Activated CD8-positive, alpha-beta memory T cell treated with anti-CD3 and anti-CD28 coated beads for 4 hours (primary cell): ENCODE measurements around the gene NHSL2.

Source experiments
- DNase-seq, 2 donors: peaks; one replicate each; pipeline ENCODE4 v3.0.0-alpha.2; 2020; ENCODE audit warnings: low read depth in 2 of 2

Gene NHSL2

GRCh38 chrX:71990518-71990917 is 79.9 kb downstream of the NHSL2 start:
- no peak for DNase-seq

- no peak for DNase-seq
These were observed 80.5 kb downstream of the NHSL2 start for GRCh38 chrX:71991164-71991563.

- peak; percentile 24 to 30 for DNase-seq
These were observed 82.1 kb downstream of the NHSL2 start for GRCh38 chrX:71992711-71993110.

- no peak for DNase-seq
These were observed 82.7 kb downstream of the NHSL2 start for GRCh38 chrX:71993371-71993770.

GRCh38 chrX:71994601-71995000 is 84.0 kb downstream of the NHSL2 start:
- DNase-seq, result no peak

- DNase-seq, result no peak
These were observed 84.5 kb downstream of the NHSL2 start for GRCh38 chrX:71995122-71995521.

GRCh38 chrX:71996136-71996535 is 85.5 kb downstream of the NHSL2 start:
- DNase-seq, result no peak

- DNase-seq, result no peak
These were observed 86.2 kb downstream of the NHSL2 start for GRCh38 chrX:71996826-71997225.

- no peak for DNase-seq
These were observed 86.7 kb downstream of the NHSL2 start for GRCh38 chrX:71997320-71997719.

- no peak for DNase-seq
These were observed 88.3 kb downstream of the NHSL2 start for GRCh38 chrX:71998836-71999509.

- DNase-seq, result no peak
These were observed 88.9 kb downstream of the NHSL2 start for GRCh38 chrX:71999535-71999934.

- DNase-seq, result no peak
These were observed 90.8 kb downstream of the NHSL2 start for GRCh38 chrX:72001471-72001870.

GRCh38 chrX:72001906-72002305 is 91.3 kb downstream of the NHSL2 start:
- DNase-seq, result no peak

- DNase-seq, result no peak
These were observed 92.2 kb downstream of the NHSL2 start for GRCh38 chrX:72002875-72003274.

GRCh38 chrX:72003811-72004750 is 93.4 kb downstream of the NHSL2 start:
- no peak for DNase-seq

- no peak for DNase-seq
These were observed 94.4 kb downstream of the NHSL2 start for GRCh38 chrX:72005046-72005445.

GRCh38 chrX:72006461-72006860 is 95.8 kb downstream of the NHSL2 start:
- no peak for DNase-seq

GRCh38 chrX:72009731-72010130 is 99.1 kb downstream of the NHSL2 start:
- no peak for DNase-seq

- no peak for DNase-seq
These were observed 101.1 kb downstream of the NHSL2 start for GRCh38 chrX:72011734-72012133.

- DNase-seq, result no peak
These were observed 104.7 kb downstream of the NHSL2 start for GRCh38 chrX:72015383-72015782.

GRCh38 chrX:72016881-72017783 is 106.5 kb downstream of the NHSL2 start:
- no peak for DNase-seq
